HCT116 (cell line): ENCODE data around the gene PLCB2. TPM values are rescaled to one million over a fixed set of nuclear protein-coding genes. Genes with fewer than 3 reads are reported as not detected.

Experiments used
- ATAC-seq: fragments of 200-7000 bp; cut with Tn5 transposase; 2 replicates; pipeline ENCODE4 v1.9.1; 2020; ENCODE audit warnings: mild to moderate bottlenecking, moderate library complexity
- BruUV-seq: library from RNA; stranded (reverse); fragments of 400-500 nt; replicated peaks from 2 replicates; lab custom pipeline; 2021; lab: Mats Ljungman, UMichigan
- CTCF ChIA-PET: fragments of 300-600 bp; sonication (Branson Sonifier 250); formaldehyde crosslinking; loops from one replicate; lab custom pipeline; 2021; ENCODE audit warnings: antibody characterized with exemption; lab: Charles Lee
- POLR2A ChIA-PET: fragments of 300-600, 350-600 bp; sonication (Branson Sonifier 250); formaldehyde crosslinking; loops from one replicate; lab custom pipeline; 2021; ENCODE audit warnings: antibody characterized with exemption; lab: Charles Lee
- RAD21 ChIA-PET, 2 experiments: fragments of 300-600 bp; sonication (Branson Sonifier 250); formaldehyde crosslinking; loops; one replicate each; lab custom pipeline; 2023; ENCODE audit warnings: low total read pairs in 2 of 2; ENCODE audit not compliant: uncharacterized antibody in 2 of 2, unreplicated experiment in 2 of 2, low non-redundant PET in 1 of 2; lab: Charles Lee
- DNase-seq: peaks from one replicate; pipeline ENCODE4 v3.0.0-alpha.2; 2010; ENCODE audit warnings: low read depth, low spot score
- H2AFZ ChIP-seq: fragments of 200-600 bp; shearing (Covaris generic), sonication (generic); 2 replicates; pipeline ENCODE4 v1.6.1; 2017; ENCODE audit warnings: low read depth, mixed run types, mixed read lengths, antibody characterized with exemption, low read length; ENCODE audit not compliant: poor library complexity, severe bottlenecking
- H3K27ac ChIP-seq: 2 replicates; pipeline ENCODE4 v1.5.1; 2012; ENCODE audit warnings: low read depth, low read length
- H3K27me3 ChIP-seq: fragments of 200-600 bp; sonication (generic); 2 replicates; pipeline ENCODE4 v1.6.1; 2016; ENCODE audit warnings: mixed run types, low read length, mixed read lengths; ENCODE audit not compliant: insufficient read depth
- H3K36me3 ChIP-seq, 2 experiments: fragments of 200-500 bp in 1 of 2; fragments of 200-600 bp in 1 of 2; sonication (Bioruptor generic) in 1 of 2; sonication (generic) in 1 of 2; 2 replicates each; pipeline versions ENCODE4 v1.5.1 to v1.6.1; 2014 to 2016; ENCODE audit warnings: low read length in 2 of 2, inconsistent platforms in 1 of 2, mixed read lengths in 1 of 2, mixed run types in 1 of 2; ENCODE audit not compliant: insufficient read depth in 2 of 2, control insufficient read depth in 1 of 2
- H3K4me1 ChIP-seq, 2 experiments: fragments of 200-600 bp in 1 of 2; sonication (generic) in 1 of 2; 2 replicates each; pipeline versions ENCODE4 v1.5.1 to v1.6.1; 2012 to 2017; ENCODE audit warnings: low read length in 2 of 2, inconsistent platforms in 1 of 2, mild to moderate bottlenecking in 1 of 2, mixed read lengths in 1 of 2, mixed run types in 1 of 2, moderate library complexity in 1 of 2; ENCODE audit not compliant: insufficient read depth in 2 of 2, control insufficient read depth in 1 of 2
- H3K4me2 ChIP-seq: fragments of 200-600 bp; sonication (generic); 2 replicates; pipeline ENCODE4 v1.6.1; 2017; ENCODE audit warnings: mixed run types, low read length, mixed read lengths
- H3K4me3 ChIP-seq, 2 experiments: fragments of 200-600 bp in 1 of 2; sonication (generic) in 1 of 2; replicated peaks in 1 of 2; 2 replicates each; pipeline ENCODE4 v1.5.1; 2011 to 2016; ENCODE audit warnings: low read length in 2 of 2, control low read depth in 1 of 2, low read depth in 1 of 2, mild to moderate bottlenecking in 1 of 2, mixed read lengths in 1 of 2, mixed run types in 1 of 2
- H3K79me2 ChIP-seq: fragments of 200-600 bp; sonication (generic); 2 replicates; pipeline ENCODE4 v1.6.1; 2017; ENCODE audit warnings: mild to moderate bottlenecking, mixed run types, low read length, moderate library complexity, mixed read lengths; ENCODE audit not compliant: insufficient read depth
- H3K9ac ChIP-seq: fragments of 200-600 bp; sonication (generic); 2 replicates; pipeline ENCODE4 v1.6.1; 2016; ENCODE audit warnings: low read length, mixed read lengths
- H3K9me2 ChIP-seq: fragments of 200-600 bp; sonication (generic), shearing (Covaris generic); 2 replicates; pipeline ENCODE4 v1.6.1; 2017; ENCODE audit warnings: mixed run types, mild to moderate bottlenecking, moderate library complexity; ENCODE audit not compliant: insufficient read depth
- H3K9me3 ChIP-seq, 2 experiments: fragments of 200-500 bp in 1 of 2; fragments of 200-600 bp in 1 of 2; sonication (Bioruptor generic) in 1 of 2; sonication (generic) in 1 of 2; 2 replicates each; pipeline ENCODE4 v1.6.1; 2014 to 2017; ENCODE audit warnings: low read length in 2 of 2, mixed read lengths in 2 of 2, inconsistent platforms in 1 of 2, low read depth in 1 of 2, mild to moderate bottlenecking in 1 of 2, mixed run types in 1 of 2, moderate library complexity in 1 of 2; ENCODE audit not compliant: control insufficient read depth in 1 of 2, insufficient read depth in 1 of 2
- H4K20me1 ChIP-seq: fragments of 200-600 bp; sonication (generic), shearing (Covaris generic); 2 replicates; pipeline ENCODE4 v1.6.1; 2017; ENCODE audit warnings: mixed run types, mild to moderate bottlenecking, moderate library complexity; ENCODE audit not compliant: insufficient read depth
- ATF3 ChIP-seq: IDR thresholded peaks from 2 replicates; pipeline ENCODE4 v1.6.1; 2012
- CBX3 ChIP-seq: IDR thresholded peaks from 2 replicates; pipeline ENCODE4 v1.6.1; 2012; ENCODE audit warnings: low read depth
- CEBPB ChIP-seq: IDR thresholded peaks from 2 replicates; pipeline ENCODE4 v1.6.1; 2012; ENCODE audit warnings: low read depth
- CTCF ChIP-seq, 3 experiments: fragments of 200-600 bp in 1 of 3; sonication (generic) in 1 of 3; IDR thresholded peaks in 2 of 3; conservative IDR thresholded peaks in 1 of 3; 2 replicates each; pipeline ENCODE4 v1.5.1; 2012 to 2017; ENCODE audit warnings: low read depth in 2 of 3, low read length in 2 of 3, antibody characterized with exemption in 1 of 3, borderline replicate concordance in 1 of 3, control low read depth in 1 of 3, mild to moderate bottlenecking in 1 of 3, mixed read lengths in 1 of 3, mixed run types in 1 of 3, moderate library complexity in 1 of 3; ENCODE audit not compliant: insufficient read depth in 1 of 3
- EGR1 ChIP-seq: IDR thresholded peaks from 2 replicates; pipeline ENCODE4 v1.6.1; 2012; ENCODE audit warnings: low read depth
- ELF1 ChIP-seq: IDR thresholded peaks from 2 replicates; pipeline ENCODE4 v1.6.1; 2012; ENCODE audit warnings: low read depth, borderline replicate concordance
- EZH2 ChIP-seq: fragments of 200-600 bp; sonication (generic); IDR thresholded peaks from 2 replicates; pipeline ENCODE4 v1.6.1; 2017; ENCODE audit warnings: antibody characterized with exemption, mixed run types
- EZH2phosphoT487 ChIP-seq: fragments of 200-600 bp; IDR thresholded peaks from 2 replicates; pipeline ENCODE4 v1.6.1; 2018; ENCODE audit warnings: antibody characterized with exemption, borderline replicate concordance
- JUND ChIP-seq: IDR thresholded peaks from 2 replicates; pipeline ENCODE4 v1.6.1; 2012
- POLR2AphosphoS5 ChIP-seq: IDR thresholded peaks from 2 replicates; pipeline ENCODE4 v1.6.1; 2011; ENCODE audit warnings: mild to moderate bottlenecking, low read depth, low read length, moderate library complexity
- RAD21 ChIP-seq: IDR thresholded peaks from 2 replicates; pipeline ENCODE4 v1.6.1; 2012; ENCODE audit warnings: low read depth, mild to moderate bottlenecking
- SRF ChIP-seq: IDR thresholded peaks from 2 replicates; pipeline ENCODE4 v1.6.1; 2012; ENCODE audit warnings: low read depth
- YY1 ChIP-seq: IDR thresholded peaks from 2 replicates; pipeline ENCODE4 v1.6.1; 2011; ENCODE audit warnings: low read length, low read depth, moderate library complexity, mild to moderate bottlenecking; ENCODE audit not compliant: insufficient replicate concordance; ENCODE audit errors: extremely low read depth
- ZBTB33 ChIP-seq: IDR thresholded peaks from 2 replicates; pipeline ENCODE4 v1.6.1; 2011; ENCODE audit warnings: mild to moderate bottlenecking, low read length, moderate library complexity; ENCODE audit not compliant: insufficient replicate concordance; ENCODE audit errors: extremely low read depth
- intact Hi-C: fragments of 100-400 bp; cut with micrococcal nuclease; formaldehyde crosslinking; loops from 2 replicates; pipeline ENCODE4 v1.10.0; 2022
- total RNA-seq: library from RNA; stranded (reverse); gene quantifications from one replicate; pipeline ENCODE4 v1.2.1, GENCODE V29; 2021; ENCODE audit not compliant: unreplicated experiment
- TF ChIP-seq, protein P1 (sequence below): IDR thresholded peaks from 2 replicates; pipeline ENCODE4 v1.6.1; 2012; ENCODE audit warnings: low read depth

The PLCB2 gene
- total RNA-seq, 1 experiment from 2014 or later: 2.8 TPM

GRCh38 chr15:40276927-40277326 is 30.8 kb downstream of the PLCB2 start:
- Histone ChIP-seq H3K9me2 (no peaks in the 10 kb centered on the region), H3K36me3 (no peaks in the 10 kb centered on the region; a peak in 1 of 4 replicates), H3K4me3 (no peak overlapping the region), H4K20me1 (no peaks in the 10 kb centered on the region), H3K27me3 (no peaks in the 10 kb centered on the region), H3K79me2 (no peaks in the 10 kb centered on the region), H3K9ac (no peak overlapping the region), H3K4me2 (no peak overlapping the region), H3K27ac (no peak overlapping the region), H3K9me3 (no peaks in the 10 kb centered on the region)
- no peak for ATAC-seq
- ChIA-PET POLR2A (no interaction called here), CTCF (interaction anchor here (5.6 to 6.6 kb wide), 2 partner anchors 59 to 62 kb away, joined by 44 to 194 read pairs; partner anchors contain the start of gene CCDC9B)
- no TSS peak for BruUV-seq
- intact Hi-C loops: loop anchor here (10.0 kb wide), 1 partner anchor 492 kb away; the partner anchor contains the start of gene FSIP1
- TF ChIP-seq YY1 (no peak), ZBTB33 (no peak), EGR1 (no peak), EZH2phosphoT487 (no peak), CTCF (IDR thresholded peaks at IDR 0.05 in 2 of 3, conservative IDR thresholded peaks at IDR 0.05 in 1 of 3; ENCODE audit: borderline replicate concordance in 1 of 3, insufficient read depth in 1 of 3, low read depth in 2 of 3, low read length in 2 of 3) (no peak), CBX3 (no peak), ATF3 (no peak), CEBPB (no peak), ELF1 (no peak), POLR2AphosphoS5 (no peak), EZH2 (no peak), SRF (no peak), RAD21 (no peak), JUND (no peak)
- TF ChIP-seq, protein P1, sequence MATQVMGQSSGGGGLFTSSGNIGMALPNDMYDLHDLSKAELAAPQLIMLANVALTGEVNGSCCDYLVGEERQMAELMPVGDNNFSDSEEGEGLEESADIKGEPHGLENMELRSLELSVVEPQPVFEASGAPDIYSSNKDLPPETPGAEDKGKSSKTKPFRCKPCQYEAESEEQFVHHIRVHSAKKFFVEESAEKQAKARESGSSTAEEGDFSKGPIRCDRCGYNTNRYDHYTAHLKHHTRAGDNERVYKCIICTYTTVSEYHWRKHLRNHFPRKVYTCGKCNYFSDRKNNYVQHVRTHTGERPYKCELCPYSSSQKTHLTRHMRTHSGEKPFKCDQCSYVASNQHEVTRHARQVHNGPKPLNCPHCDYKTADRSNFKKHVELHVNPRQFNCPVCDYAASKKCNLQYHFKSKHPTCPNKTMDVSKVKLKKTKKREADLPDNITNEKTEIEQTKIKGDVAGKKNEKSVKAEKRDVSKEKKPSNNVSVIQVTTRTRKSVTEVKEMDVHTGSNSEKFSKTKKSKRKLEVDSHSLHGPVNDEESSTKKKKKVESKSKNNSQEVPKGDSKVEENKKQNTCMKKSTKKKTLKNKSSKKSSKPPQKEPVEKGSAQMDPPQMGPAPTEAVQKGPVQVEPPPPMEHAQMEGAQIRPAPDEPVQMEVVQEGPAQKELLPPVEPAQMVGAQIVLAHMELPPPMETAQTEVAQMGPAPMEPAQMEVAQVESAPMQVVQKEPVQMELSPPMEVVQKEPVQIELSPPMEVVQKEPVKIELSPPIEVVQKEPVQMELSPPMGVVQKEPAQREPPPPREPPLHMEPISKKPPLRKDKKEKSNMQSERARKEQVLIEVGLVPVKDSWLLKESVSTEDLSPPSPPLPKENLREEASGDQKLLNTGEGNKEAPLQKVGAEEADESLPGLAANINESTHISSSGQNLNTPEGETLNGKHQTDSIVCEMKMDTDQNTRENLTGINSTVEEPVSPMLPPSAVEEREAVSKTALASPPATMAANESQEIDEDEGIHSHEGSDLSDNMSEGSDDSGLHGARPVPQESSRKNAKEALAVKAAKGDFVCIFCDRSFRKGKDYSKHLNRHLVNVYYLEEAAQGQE: no peak
- TF ChIP-seq, all 23 proteins: peak for 0
- Histone ChIP-seq H2AFZ (no peak overlapping the region), H3K4me1 (peaks cover 0 to 3% of the 10 kb centered on the region in 2 experiments; a peak in 1 of 4 replicates)
- RAD21 ChIA-PET: no interaction called here
- DNase-seq: no peak
